IMR-90 (cell line): ENCODE results near the gene JPT1. TPM values are rescaled to one million over a fixed set of nuclear protein-coding genes. Genes with fewer than 3 reads are reported as not detected.
"Not testable (repeated sequence)": the region's sequence is repeated elsewhere in the genome, so short reads cannot be mapped to it uniquely, and the experiment has no call there.

Source experiments
- ATAC-seq: fragments of 200-7000 bp; cut with Tn5 transposase; 2 replicates; pipeline ENCODE4 v1.9.1; 2020; ENCODE audit warnings: low read depth, mild to moderate bottlenecking, moderate library complexity
- BruUV-seq: library from RNA; stranded (reverse); fragments of 400-500 nt; replicated peaks from 2 replicates; lab custom pipeline; 2021; lab: Mats Ljungman, UMichigan
- CTCF ChIA-PET: fragments of 300-600 bp; formaldehyde crosslinking; extraction: SDS; loops from one replicate; lab custom pipeline; 2021; ENCODE audit warnings: antibody characterized with exemption; lab: Yijun Ruan, JAX
- POLR2A ChIA-PET: fragments of 300-600 bp; sonication (Branson Sonifier 250); formaldehyde crosslinking; loops from one replicate; lab custom pipeline; 2022; ENCODE audit warnings: antibody characterized with exemption; ENCODE audit not compliant: unreplicated experiment; lab: Charles Lee
- DNase-seq: peaks from one replicate; pipeline ENCODE4 v3.0.0; 2013
- H2AFZ ChIP-seq: replicated peaks from 2 replicates; pipeline ENCODE3; 2013; ENCODE audit warnings: low read length, mild to moderate bottlenecking; ENCODE audit not compliant: poor library complexity
- H2AK5ac ChIP-seq: 2 replicates; pipeline ENCODE4 v1.6.1; 2013; ENCODE audit warnings: low read depth, low read length, inconsistent platforms
- H2AK9ac ChIP-seq: replicated peaks from 2 replicates; pipeline ENCODE3; 2013; ENCODE audit warnings: mild to moderate bottlenecking, low read depth, low read length, moderate library complexity; ENCODE audit not compliant: poor library complexity
- H2BK120ac ChIP-seq: 2 replicates; pipeline ENCODE4 v1.6.1; 2013; ENCODE audit warnings: low read depth, low read length, inconsistent platforms
- H2BK15ac ChIP-seq: 3 replicates; pipeline ENCODE4 v1.6.1; 2013; ENCODE audit warnings: low read depth, low read length, inconsistent platforms
- H2BK20ac ChIP-seq: 2 replicates; pipeline ENCODE4 v1.6.1; 2013; ENCODE audit warnings: low read depth, mild to moderate bottlenecking, inconsistent platforms, low read length, moderate library complexity
- H2BK5ac ChIP-seq: 2 replicates; pipeline ENCODE4 v1.6.1; 2013; ENCODE audit warnings: mild to moderate bottlenecking, low read depth, low read length, inconsistent platforms; ENCODE audit not compliant: poor library complexity, severe bottlenecking
- H3K14ac ChIP-seq: replicated peaks from 2 replicates; pipeline ENCODE4 v1.6.1; 2013; ENCODE audit warnings: low read depth, low read length, inconsistent platforms
- H3K18ac ChIP-seq: 2 replicates; pipeline ENCODE4 v1.6.1; 2013; ENCODE audit warnings: low read depth, low read length, control low read depth
- H3K23ac ChIP-seq: 2 replicates; pipeline ENCODE4 v1.6.1; 2013; ENCODE audit warnings: low read depth, low read length, inconsistent platforms
- H3K27ac ChIP-seq: 2 replicates; pipeline ENCODE4 v1.5.1; 2013; ENCODE audit warnings: mild to moderate bottlenecking, control low read depth, low read length; ENCODE audit not compliant: insufficient read depth
- H3K27me3 ChIP-seq: 2 replicates; pipeline ENCODE4 v1.6.1; 2013; ENCODE audit warnings: low read length; ENCODE audit not compliant: control insufficient read depth, insufficient read depth
- H3K36me3 ChIP-seq: 2 replicates; pipeline ENCODE4 v1.6.1; 2013; ENCODE audit warnings: low read length, mixed read lengths; ENCODE audit not compliant: control insufficient read depth, insufficient read depth
- H3K4ac ChIP-seq: 2 replicates; pipeline ENCODE4 v1.6.1; 2013; ENCODE audit warnings: low read depth, low read length, inconsistent platforms
- H3K4me1 ChIP-seq: 2 replicates; pipeline ENCODE4 v1.6.1; 2013; ENCODE audit warnings: low read length, mixed read lengths; ENCODE audit not compliant: control insufficient read depth, insufficient read depth
- H3K4me2 ChIP-seq: 2 replicates; pipeline ENCODE4 v1.6.1; 2013; ENCODE audit warnings: low read depth, mild to moderate bottlenecking, control low read depth, low read length, moderate library complexity
- H3K4me3 ChIP-seq: 2 replicates; pipeline ENCODE4 v1.5.1; 2013; ENCODE audit warnings: low read depth, mild to moderate bottlenecking, control low read depth, low read length, moderate library complexity; ENCODE audit not compliant: insufficient read depth
- H3K56ac ChIP-seq: 2 replicates; pipeline ENCODE4 v1.6.1; 2013; ENCODE audit warnings: low read length, inconsistent platforms; ENCODE audit not compliant: insufficient read depth; ENCODE audit errors: extremely low read depth
- H3K79me1 ChIP-seq, 2 experiments: 2 replicates each; pipeline ENCODE4 v1.6.1; 2013; ENCODE audit warnings: low read length in 2 of 2, inconsistent platforms in 1 of 2, low read depth in 1 of 2
- H3K9ac ChIP-seq: 2 replicates; pipeline ENCODE4 v1.6.1; 2013; ENCODE audit warnings: low read depth, low read length, control low read depth
- H3K9me1 ChIP-seq: 2 replicates; pipeline ENCODE4 v1.6.1; 2013; ENCODE audit warnings: low read length, inconsistent platforms; ENCODE audit not compliant: insufficient read depth
- H3K9me3 ChIP-seq: 2 replicates; pipeline ENCODE4 v1.6.1; 2013; ENCODE audit warnings: low read length; ENCODE audit not compliant: control insufficient read depth, insufficient read depth
- H4K20me1 ChIP-seq: 2 replicates; pipeline ENCODE4 v1.6.1; 2013; ENCODE audit warnings: low read length, inconsistent platforms; ENCODE audit not compliant: insufficient read depth
- H4K5ac ChIP-seq: 2 replicates; pipeline ENCODE4 v1.6.1; 2013; ENCODE audit warnings: mild to moderate bottlenecking, low read depth, low read length, control low read depth
- H4K8ac ChIP-seq, 2 experiments: 2 replicates each; pipeline ENCODE4 v1.6.1; 2013; ENCODE audit warnings: low read depth in 2 of 2, low read length in 2 of 2, control low read depth in 1 of 2, inconsistent platforms in 1 of 2
- H4K91ac ChIP-seq: 2 replicates; pipeline ENCODE4 v1.6.1; 2013; ENCODE audit warnings: low read depth, low read length, inconsistent platforms; ENCODE audit not compliant: insufficient read depth
- WGBS, 2 experiments: methylation state at CpG; one replicate each; pipeline versions ENCODE4 v1.1.5 to v1.1.7; 2013; ENCODE audit warnings: missing lambda C conversion rate in 2 of 2; ENCODE audit not compliant: insufficient read length in 1 of 2; ENCODE audit errors: extremely low coverage in 2 of 2; 5-methylcytosine and 5-hydroxymethylcytosine counted together
- dilution Hi-C: fragments of 300-500 bp; cut with HindIII; formaldehyde crosslinking; loops from one replicate; pipeline ENCODE4 v1.14.3; 2018; ENCODE audit warnings: low sequenced_read_pairs; ENCODE audit not compliant: unreplicated experiment
- in situ Hi-C: fragments of 300-500 bp; cut with MboI; formaldehyde crosslinking; loops from 3 replicates; pipeline ENCODE4 v1.14.3; 2019; ENCODE audit warnings: low sequenced_read_pairs, inconsistent platforms, mixed read lengths
- intact Hi-C: fragments of 100-400 bp; cut with micrococcal nuclease; formaldehyde crosslinking; loops from 2 replicates; pipeline ENCODE4 v1.10.0; 2022
- polyA plus RNA-seq, 3 experiments: library from polyadenylated mRNA; depleted of rRNA; stranded (reverse); fragments of >200 nt; gene quantifications; 2 replicates each; pipeline ENCODE4 v1.2.3, GENCODE V29; 2012; ENCODE audit warnings: low replicate concordance in 1 of 3
- total RNA-seq: library from RNA; depleted of rRNA; stranded (reverse); fragments of >200 nt; gene quantifications from 2 replicates; pipeline ENCODE4 v1.2.3, GENCODE V29; 2012

The JPT1 gene
- total and polyA plus RNA-seq, 2 of the 4 experiments (the other 2 are of a cell fraction) = 118 to 272 TPM

- H3K27me3 ChIP-seq, H3K9me3 ChIP-seq, H3K9ac ChIP-seq, DNase-seq, H3K14ac ChIP-seq, H3K4me3 ChIP-seq, H3K18ac ChIP-seq, H3K4me2 ChIP-seq, ATAC-seq, CTCF ChIA-PET, H2AFZ ChIP-seq, in situ Hi-C loops, POLR2A ChIA-PET, H3K4me1 ChIP-seq, H4K91ac ChIP-seq, H2BK15ac ChIP-seq, H3K27ac ChIP-seq, H2AK5ac ChIP-seq, H3K4ac ChIP-seq, BruUV-seq, H2BK120ac ChIP-seq, H4K20me1 ChIP-seq, H4K8ac ChIP-seq, H3K9me1 ChIP-seq, dilution Hi-C loops, H3K23ac ChIP-seq, H2BK20ac ChIP-seq, H4K5ac ChIP-seq, H2BK5ac ChIP-seq, H3K56ac ChIP-seq, H2AK9ac ChIP-seq: not testable (repeated sequence)
- intact Hi-C loops = loop anchor here (2.0 kb wide), 1 partner anchor 15 kb away; no protein-coding TSS in a partner anchor
- no CpG with 5 or more reads among the region's 9 CpGs for whole genome bisulfite sequencing, 2 experiments
- peaks cover 26% of the 10 kb centered on the region for H3K36me3 ChIP-seq
- H3K79me1 ChIP-seq = peaks cover 26 to 56% of the 10 kb centered on the region in 2 experiments
Observed at GRCh38 chr17:75137762-75138161, 16.6 kb downstream of the JPT1 start.
